CD4-positive, alpha-beta memory T cell (primary cell): ENCODE measurements around the gene EVL. TPM values are rescaled to one million over a fixed set of nuclear protein-coding genes. Genes with fewer than 3 reads are reported as not detected.
"Not testable (repeated sequence)": the region's sequence is repeated elsewhere in the genome, so short reads cannot be mapped to it uniquely, and the experiment has no call there.

Source experiments
- CTCF ChIA-PET: fragments of 350-600 bp; sonication (Branson Sonifier 250); formaldehyde crosslinking; loops from one replicate; lab custom pipeline; 2021; ENCODE audit warnings: inconsistent platforms; ENCODE audit not compliant: partially characterized antibody; lab: Charles Lee
- POLR2A ChIA-PET: fragments of 350-600 bp; sonication (Branson Sonifier 250); formaldehyde crosslinking; loops from one replicate; lab custom pipeline; 2021; ENCODE audit not compliant: partially characterized antibody; lab: Charles Lee
- DNase-seq, 5 donors: peaks; one replicate each; pipeline versions ENCODE4 v3.0.0 to v3.0.0-alpha.2; 2020 to 2022; ENCODE audit warnings: mixed read lengths in 1 of 5
- H3K27ac ChIP-seq: one replicate; pipeline ENCODE4 v1.7.0; 2013; ENCODE audit warnings: low read depth, low read length
- H3K27me3 ChIP-seq: 2 replicates; pipeline ENCODE4 v1.7.0; 2013; ENCODE audit warnings: mild to moderate bottlenecking, low read length, moderate library complexity; ENCODE audit not compliant: insufficient read depth
- H3K36me3 ChIP-seq: 2 replicates; pipeline ENCODE4 v1.7.0; 2013; ENCODE audit warnings: mild to moderate bottlenecking, low read length, moderate library complexity; ENCODE audit not compliant: insufficient read depth
- H3K4me1 ChIP-seq: 2 replicates; pipeline ENCODE4 v1.7.0; 2013; ENCODE audit warnings: mild to moderate bottlenecking, low read length, moderate library complexity; ENCODE audit not compliant: insufficient read depth
- H3K4me3 ChIP-seq, 2 donors: one replicate each; pipeline ENCODE4 v1.7.0; 2013; ENCODE audit warnings: low read length in 2 of 2, mild to moderate bottlenecking in 1 of 2
- H3K9me3 ChIP-seq, 2 donors: one replicate each; pipeline ENCODE4 v1.7.0; 2013; ENCODE audit warnings: low read length in 2 of 2, control low read depth in 1 of 2; ENCODE audit not compliant: control insufficient read depth in 1 of 2
- H3K27ac Mint-ChIP-seq, 7 donors: one replicate each; pipeline ENCODE4 v1.8.0; 2020 to 2021; ENCODE audit warnings: mixed read lengths in 7 of 7, mild to moderate bottlenecking in 6 of 7, inconsistent platforms in 3 of 7, moderate library complexity in 3 of 7
- H3K27me3 Mint-ChIP-seq, 2 donors: one replicate each; pipeline ENCODE4 v1.8.0; 2020 to 2021; ENCODE audit warnings: mixed read lengths in 2 of 2
- H3K36me3 Mint-ChIP-seq, 2 donors: one replicate each; pipeline ENCODE4 v1.8.0; 2020 to 2021; ENCODE audit warnings: mixed read lengths in 2 of 2, inconsistent platforms in 1 of 2, mild to moderate bottlenecking in 1 of 2
- H3K4me1 Mint-ChIP-seq, 4 donors: one replicate each; pipeline ENCODE4 v1.8.0; 2020 to 2021; ENCODE audit warnings: mixed read lengths in 4 of 4, mild to moderate bottlenecking in 1 of 4
- H3K4me3 Mint-ChIP-seq, 8 donors: one replicate each; pipeline ENCODE4 v1.8.0; 2020 to 2021; ENCODE audit warnings: mixed read lengths in 8 of 8, mild to moderate bottlenecking in 7 of 8, moderate library complexity in 6 of 8, inconsistent platforms in 3 of 8
- H3K9me3 Mint-ChIP-seq, 8 donors: one replicate each; pipeline ENCODE4 v1.8.0; 2020 to 2021; ENCODE audit warnings: mixed read lengths in 8 of 8, mild to moderate bottlenecking in 5 of 8, inconsistent platforms in 3 of 8, moderate library complexity in 1 of 8
- intact Hi-C: fragments of 100-400 bp; cut with micrococcal nuclease; formaldehyde crosslinking; loops from one replicate; pipeline ENCODE4 v1.15.1; 2023
- polyA plus RNA-seq, 2 donors: library from polyadenylated mRNA; unstranded; fragments of 300-500 nt; fragmentation: Illumina TruSeq; gene quantifications; one replicate each; pipeline ENCODE4 v1.2.3, GENCODE V29; 2021
- total RNA-seq, 2 experiments: library from RNA; stranded (reverse); gene quantifications; one replicate each; pipeline ENCODE4 v1.2.3, GENCODE V29; 2021

EVL gene
- total and polyA plus RNA-seq, 4 experiments from 2014 or later, result 81.8 to 1,352 (median 717) TPM

DNA sequence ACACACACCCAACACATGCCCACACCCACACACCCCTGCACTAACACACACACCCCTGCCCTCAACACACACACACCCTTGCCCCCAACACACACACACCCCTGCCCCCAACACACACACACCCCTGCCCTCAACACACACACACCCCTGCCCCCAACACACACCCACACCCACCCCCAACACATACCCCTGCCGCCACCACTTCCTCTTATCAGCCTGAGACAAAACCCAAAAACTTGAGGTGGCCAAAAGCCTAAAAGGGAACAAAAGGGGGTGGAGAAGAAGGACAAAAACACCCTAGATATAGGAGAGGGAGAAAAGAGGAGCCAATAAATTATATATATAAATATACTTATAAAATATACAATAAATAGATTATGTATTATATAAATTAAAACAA lies 103.3 kb downstream of the EVL start:
- POLR2A ChIA-PET, result no interaction called here
- Mint-ChIP-seq H3K9me3 (peaks cover 0 to 1% (median 0%) of the 10 kb centered on the region in 8 donors), H3K4me3 (peak overlapping the region in 1 of 8 donors; percentile 29), H3K4me1 (peaks cover 7 to 15% (median 8%) of the 10 kb centered on the region in 4 donors), H3K27ac (no peak overlapping the region), H3K27me3 (peaks cover 7 to 12% of the 10 kb centered on the region in 2 donors), H3K36me3 (no peaks in the 10 kb centered on the region)
- Histone ChIP-seq H3K4me1 (peaks cover 9% of the 10 kb centered on the region), H3K36me3 (no peaks in the 10 kb centered on the region), H3K4me3 (no peak overlapping the region), H3K9me3 (no peaks in the 10 kb centered on the region), H3K27me3 (no peaks in the 10 kb centered on the region), H3K27ac (no peak overlapping the region)
- no peak for DNase-seq
- CTCF ChIA-PET, result no interaction called here
- intact Hi-C loops, result no loop called here

DNA sequence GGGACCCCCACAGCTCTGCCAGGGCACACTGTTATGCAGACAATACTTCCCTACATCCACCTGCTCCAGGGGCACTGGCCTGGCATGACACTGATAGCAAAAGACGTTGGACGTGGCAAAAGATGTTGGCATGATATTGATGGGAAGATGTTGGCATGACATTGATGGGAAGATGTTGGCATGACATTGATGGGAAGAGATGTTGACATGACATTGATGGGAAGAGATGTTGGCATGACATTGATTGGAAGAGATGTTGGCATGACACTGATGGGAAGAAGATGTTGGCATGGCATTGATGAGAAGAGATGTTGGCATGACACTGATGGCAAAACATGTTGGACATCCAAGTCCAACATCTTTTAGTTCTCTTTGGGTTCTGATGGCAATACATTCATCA lies 105.7 kb downstream of the EVL start:
- Histone ChIP-seq H3K36me3 (no peaks in the 10 kb centered on the region), H3K27me3 (no peaks in the 10 kb centered on the region), H3K4me3 (no peak overlapping the region), H3K9me3 (no peaks in the 10 kb centered on the region), H3K4me1 (peaks cover 9% of the 10 kb centered on the region), H3K27ac (no peak overlapping the region)
- no peak overlapping the region for H3K4me3 Mint-ChIP-seq
- POLR2A ChIA-PET, result no interaction called here
- CTCF ChIA-PET, result no interaction called here
- no peak overlapping the region for H3K27ac Mint-ChIP-seq
- H3K9me3 Mint-ChIP-seq, result peaks cover 0 to 1% (median 0%) of the 10 kb centered on the region in 8 donors
- intact Hi-C loops, result no loop called here
- peaks cover 4 to 8% (median 6%) of the 10 kb centered on the region in 4 donors for H3K4me1 Mint-ChIP-seq
- no peaks in the 10 kb centered on the region for H3K36me3 Mint-ChIP-seq
- no peak for DNase-seq
- peaks cover 7 to 10% of the 10 kb centered on the region in 2 donors for H3K27me3 Mint-ChIP-seq

DNA sequence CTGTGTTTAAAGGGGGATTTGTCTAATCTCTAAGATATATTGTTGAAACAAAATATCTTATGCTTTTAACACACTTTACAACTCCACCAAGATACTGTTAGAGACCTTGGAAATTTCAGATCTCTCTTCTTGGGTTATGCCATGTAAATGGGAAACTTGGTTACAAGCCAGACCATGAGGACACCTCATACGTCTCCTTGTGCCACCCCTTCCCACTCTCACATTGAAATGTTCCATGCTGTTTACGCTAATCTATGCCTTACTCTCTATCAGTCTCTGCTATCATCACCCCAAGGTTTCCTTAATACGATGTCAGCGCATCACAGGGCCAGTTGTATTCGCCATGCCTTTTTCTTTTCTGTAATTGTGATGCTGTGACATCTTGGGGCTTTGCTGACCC lies 107.6 kb downstream of the EVL start:
- H3K27ac ChIP-seq, result no peak overlapping the region
- H3K4me1 Mint-ChIP-seq, result peaks cover 0 to 1% (median 0%) of the 10 kb centered on the region in 4 donors
- H3K9me3 ChIP-seq, result no peaks in the 10 kb centered on the region
- H3K9me3 Mint-ChIP-seq, result peaks cover 0 to 1% (median 0%) of the 10 kb centered on the region in 8 donors
- H3K27me3 ChIP-seq, result no peaks in the 10 kb centered on the region
- no peak for DNase-seq
- H3K27ac Mint-ChIP-seq, result peak overlapping the region in 1 of 7 donors; percentile 46
- H3K36me3 Mint-ChIP-seq, result no peaks in the 10 kb centered on the region
- H3K4me3 Mint-ChIP-seq, result no peak overlapping the region
- intact Hi-C loops, result no loop called here
- H3K4me1 ChIP-seq, result no peaks in the 10 kb centered on the region
- peaks cover 3 to 10% of the 10 kb centered on the region in 2 donors for H3K27me3 Mint-ChIP-seq
- no peak overlapping the region for H3K4me3 ChIP-seq
- CTCF ChIA-PET, result interaction anchor here (1.0 to 1.3 kb wide), 2 partner anchors 14 to 20 kb away, joined by 3 to 4 read pairs; partner anchors contain the start of gene DEGS2
- no peaks in the 10 kb centered on the region for H3K36me3 ChIP-seq
- POLR2A ChIA-PET, result interaction anchor here (0.6 kb wide), 1 partner anchor 25 kb away, joined by 3 read pairs; no protein-coding TSS in a partner anchor

DNA sequence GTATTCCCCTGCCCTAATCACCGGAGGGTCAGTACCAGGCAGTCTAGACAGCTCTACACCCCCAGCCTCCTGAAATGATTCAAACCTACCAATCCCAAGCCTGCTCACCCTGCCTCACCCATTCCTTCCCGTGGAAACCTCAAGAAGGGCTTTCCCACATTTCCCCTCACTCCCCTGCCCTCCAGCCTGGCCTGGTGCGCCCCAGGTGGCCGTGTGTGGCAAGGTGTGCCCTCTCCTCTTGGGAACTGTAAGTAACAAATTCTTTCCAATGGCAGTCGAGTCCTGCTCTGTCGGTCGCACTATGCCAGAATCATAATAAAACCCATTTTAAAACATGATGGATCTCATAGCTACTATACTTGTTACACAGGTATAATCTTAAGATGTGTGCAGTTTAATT lies 108.1 kb downstream of the EVL start:
- Mint-ChIP-seq H3K4me3 (no peak overlapping the region), H3K36me3 (no peaks in the 10 kb centered on the region), H3K27me3 (peaks cover 3 to 10% of the 10 kb centered on the region in 2 donors), H3K27ac (peak overlapping the region in 1 of 7 donors; percentile 46), H3K9me3 (peaks cover 0 to 1% (median 0%) of the 10 kb centered on the region in 8 donors), H3K4me1 (peaks cover 0 to 1% (median 0%) of the 10 kb centered on the region in 4 donors)
- no peak for DNase-seq
- Histone ChIP-seq H3K4me1 (no peaks in the 10 kb centered on the region), H3K36me3 (no peaks in the 10 kb centered on the region), H3K27ac (no peak overlapping the region), H3K27me3 (no peaks in the 10 kb centered on the region), H3K4me3 (no peak overlapping the region), H3K9me3 (no peaks in the 10 kb centered on the region)
- CTCF ChIA-PET, result interaction anchor here (1.0 to 1.3 kb wide), 2 partner anchors 14 to 20 kb away, joined by 3 to 4 read pairs; partner anchors contain the start of gene DEGS2
- intact Hi-C loops, result no loop called here
- POLR2A ChIA-PET, result no interaction called here

DNA sequence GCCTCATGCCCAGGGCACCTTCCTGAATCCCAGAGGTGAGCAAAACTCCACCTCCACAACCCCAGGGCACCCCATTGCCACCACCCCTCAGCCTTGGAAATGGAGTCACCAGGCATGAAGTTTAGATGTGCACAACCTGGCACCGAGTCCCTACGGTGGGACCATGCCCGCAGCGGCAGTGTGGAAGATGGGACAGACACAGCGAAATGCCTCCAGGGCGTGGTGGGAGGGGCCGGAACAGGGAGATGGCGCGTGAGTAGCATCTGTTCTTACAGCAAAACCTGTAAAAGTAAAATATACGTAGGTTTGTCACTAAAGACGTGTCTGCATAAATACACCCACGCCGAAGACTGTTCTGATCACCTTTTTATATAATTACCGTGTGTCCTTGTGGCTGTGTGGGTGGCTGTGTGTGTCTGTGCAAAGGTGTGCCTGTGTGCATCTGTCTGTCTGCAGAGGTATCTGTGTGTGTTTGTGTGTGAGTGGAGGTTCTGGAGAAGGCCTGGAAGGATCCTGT lies 111.6 kb downstream of the EVL start:
- intact Hi-C loops, result no loop called here
- ChIA-PET CTCF (interaction anchor here (1.3 kb wide), 1 partner anchor 20 kb away, joined by 3 read pairs; no protein-coding TSS in a partner anchor), POLR2A (no interaction called here)
- H3K27me3 ChIP-seq, result no peaks in the 10 kb centered on the region
- no peak for DNase-seq
- peaks cover 0 to 4% of the 10 kb centered on the region in 2 donors for H3K27me3 Mint-ChIP-seq
- peak overlapping the region in 1 of 8 donors; percentile 36 for H3K4me3 Mint-ChIP-seq
- H3K4me1 Mint-ChIP-seq, result peaks cover 0 to 1% (median 0%) of the 10 kb centered on the region in 4 donors
- H3K4me3 ChIP-seq, result no peak overlapping the region
- H3K27ac Mint-ChIP-seq, result peak overlapping the region in 1 of 7 donors; percentile 3
- H3K36me3 ChIP-seq, result no peaks in the 10 kb centered on the region
- H3K9me3 Mint-ChIP-seq, result peaks cover 0 to 1% (median 0%) of the 10 kb centered on the region in 8 donors
- no peak overlapping the region for H3K27ac ChIP-seq
- no peaks in the 10 kb centered on the region for H3K36me3 Mint-ChIP-seq
- no peaks in the 10 kb centered on the region for H3K4me1 ChIP-seq
- no peaks in the 10 kb centered on the region for H3K9me3 ChIP-seq

DNA sequence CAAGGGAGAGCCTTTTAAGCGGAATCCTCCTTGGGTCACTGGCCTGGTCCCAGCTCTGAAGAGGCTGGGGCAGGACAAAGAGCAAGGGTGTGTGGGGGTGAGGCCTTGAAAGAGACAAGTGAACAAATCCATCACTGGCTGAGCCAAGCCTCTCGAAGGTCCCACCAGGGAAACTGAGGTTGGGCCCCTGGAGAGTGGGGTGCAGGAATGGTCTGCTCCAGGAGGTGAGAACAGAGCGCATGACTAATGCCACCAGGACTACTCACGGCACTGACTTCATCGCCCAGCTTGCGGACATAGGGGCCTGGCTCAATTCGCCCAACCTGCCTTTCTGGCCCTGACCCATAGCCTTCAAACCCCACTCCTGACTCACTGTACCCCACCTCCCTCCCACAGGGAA lies 113.5 kb downstream of the EVL start:
- ChIA-PET CTCF (no interaction called here), POLR2A (no interaction called here)
- Mint-ChIP-seq H3K9me3 (no peaks in the 10 kb centered on the region), H3K4me3 (no peak overlapping the region), H3K27me3 (no peaks in the 10 kb centered on the region), H3K27ac (no peak overlapping the region), H3K4me1 (peaks cover 0 to 1% (median 0%) of the 10 kb centered on the region in 4 donors), H3K36me3 (no peaks in the 10 kb centered on the region)
- no peaks in the 10 kb centered on the region for H3K27me3 ChIP-seq
- intact Hi-C loops, result no loop called here
- no peak overlapping the region for H3K4me3 ChIP-seq
- H3K4me1 ChIP-seq, result no peaks in the 10 kb centered on the region
- H3K27ac ChIP-seq, result no peak overlapping the region
- H3K36me3 ChIP-seq, result no peaks in the 10 kb centered on the region
- no peak for DNase-seq
- no peaks in the 10 kb centered on the region for H3K9me3 ChIP-seq

DNA sequence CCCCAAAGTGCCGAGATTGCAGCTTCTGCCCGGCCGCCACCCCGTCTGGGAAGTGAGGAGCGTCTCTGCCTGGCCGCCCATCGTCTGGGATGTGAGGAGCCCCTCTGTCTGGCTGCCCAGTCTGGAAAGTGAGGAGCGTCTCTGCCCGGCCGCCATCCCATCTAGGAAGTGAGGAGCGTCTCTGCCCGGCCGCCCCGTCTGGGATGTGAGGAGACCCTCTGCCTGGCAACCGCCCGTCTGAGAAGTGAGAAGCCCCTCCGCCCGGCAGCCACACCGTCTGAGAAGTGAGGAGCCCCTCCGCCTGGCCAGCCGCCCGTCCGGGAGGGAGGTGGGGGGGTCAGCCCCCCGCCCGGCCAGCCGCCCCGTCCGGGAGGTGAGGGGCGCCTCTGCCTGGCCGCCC lies 115.4 kb downstream of the EVL start:
- H3K36me3 ChIP-seq, H3K4me1 Mint-ChIP-seq, H3K4me3 ChIP-seq, H3K4me1 ChIP-seq, CTCF ChIA-PET, POLR2A ChIA-PET, H3K36me3 Mint-ChIP-seq, DNase-seq, H3K9me3 Mint-ChIP-seq, H3K4me3 Mint-ChIP-seq, H3K27me3 ChIP-seq, intact Hi-C loops, H3K27ac Mint-ChIP-seq, H3K27me3 Mint-ChIP-seq, H3K27ac ChIP-seq, H3K9me3 ChIP-seq: not testable (repeated sequence)
